Astrocyte of the cerebellum (primary cell): ENCODE results near the gene CCDC194.

ENCODE experiments used
- DNase-seq: peaks from one replicate; pipeline ENCODE4 v3.0.0-alpha.2; 2011; ENCODE audit warnings: low read depth
- H3K4me3 ChIP-seq: 2 replicates; pipeline ENCODE4 v1.5.1; 2011; ENCODE audit warnings: mild to moderate bottlenecking, low read depth, low read length, moderate library complexity
- CTCF ChIP-seq: IDR thresholded peaks from 2 replicates; pipeline ENCODE4 v1.5.1; 2012; ENCODE audit warnings: low read length, low read depth, moderate library complexity, mild to moderate bottlenecking; ENCODE audit errors: missing control alignments
- in situ Hi-C: cut with HindIII; loops from 2 replicates; pipeline ENCODE4 v1.10.0; 2017; ENCODE audit warnings: low sequenced_read_pairs

CCDC194 gene

GRCh38 chr19:17401628-17402027, 7.6 kb upstream of the CCDC194 start:
- no peak for DNase-seq
- no peak for TF ChIP-seq CTCF
- in situ Hi-C loops, result no loop called here
- H3K4me3 ChIP-seq, result no peak overlapping the region

DNA sequence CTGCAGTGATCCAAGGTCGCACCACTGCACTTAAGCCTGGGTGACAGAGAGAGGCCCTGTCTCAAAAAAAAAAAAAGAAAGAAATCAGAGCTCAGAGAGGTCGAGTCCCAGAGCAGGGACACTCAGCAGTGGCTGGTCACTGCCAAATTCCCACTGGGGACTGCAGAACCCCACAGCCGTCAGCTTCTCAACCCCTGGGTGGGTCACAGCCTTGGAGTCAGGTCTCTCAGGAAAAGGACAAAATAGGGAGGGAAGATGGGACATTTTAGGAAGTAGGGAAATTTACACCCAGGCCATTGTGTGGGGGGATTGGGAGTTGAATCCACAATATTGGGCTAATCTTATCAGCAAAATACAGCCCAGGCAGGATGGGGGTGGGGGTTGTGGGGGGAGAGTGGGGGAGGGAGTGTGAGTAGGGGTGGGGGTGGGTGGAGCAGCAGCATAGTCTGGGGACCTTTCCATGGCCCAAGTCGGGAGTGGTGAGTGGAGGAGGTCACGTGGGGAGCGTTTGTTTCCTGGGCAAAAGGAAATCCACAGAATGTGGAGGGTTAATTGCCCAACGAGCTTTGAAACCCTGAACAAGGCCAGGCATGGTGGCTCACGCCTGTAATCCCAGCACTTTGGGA, 5.0 kb upstream of the CCDC194 start:
- in situ Hi-C loops, result no loop called here
- no peak for DNase-seq
- TF ChIP-seq CTCF, result no peak
- no peak overlapping the region for H3K4me3 ChIP-seq

DNA sequence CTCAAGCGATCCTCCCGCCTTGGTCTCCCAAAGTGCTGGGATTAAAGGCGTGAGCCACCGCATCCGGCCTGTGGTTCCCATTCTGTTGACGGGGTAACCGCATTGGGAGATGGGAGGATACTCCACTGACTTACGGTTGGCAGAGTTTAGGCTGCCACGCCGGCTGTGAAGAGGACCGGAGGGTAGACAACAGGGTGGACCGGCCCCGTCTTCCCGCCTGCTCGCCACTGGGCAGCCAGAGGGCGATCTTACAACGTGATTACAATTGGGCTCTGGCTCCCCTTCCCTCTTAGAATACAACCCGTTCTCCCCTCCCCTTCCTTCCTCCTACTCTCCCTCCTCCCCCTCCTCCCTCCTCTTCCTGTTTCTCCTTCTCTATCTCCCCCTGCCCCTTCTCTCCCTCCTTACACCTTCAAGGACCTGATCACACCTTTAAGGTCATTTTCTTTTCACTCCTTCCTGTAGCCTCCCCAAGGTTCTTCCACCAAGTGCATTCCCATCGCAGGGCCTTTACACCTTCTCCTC, 957 bp upstream of the CCDC194 start:
- DNase-seq, result no peak
- peak; percentile 64 for TF ChIP-seq CTCF
- in situ Hi-C loops, result no loop called here
- H3K4me3 ChIP-seq, result no peak overlapping the region

GRCh38 chr19:17393002-17393401, 994 bp downstream of the CCDC194 start:
- DNase-seq, result no peak
- in situ Hi-C loops, result no loop called here
- no peak overlapping the region for H3K4me3 ChIP-seq
- no peak for TF ChIP-seq CTCF

- in situ Hi-C loops, result no loop called here
- TF ChIP-seq CTCF, result no peak
- no peak for DNase-seq
- H3K4me3 ChIP-seq, result peak overlapping the region; percentile 61
These were observed 2.4 kb downstream of the CCDC194 start for GRCh38 chr19:17391371-17392151.

- TF ChIP-seq CTCF, result peak; percentile 69
- H3K4me3 ChIP-seq, result peak overlapping the region; percentile 61
- peak; percentile 72 for DNase-seq
- in situ Hi-C loops, result no loop called here
These were observed 3.2 kb downstream of the CCDC194 start for GRCh38 chr19:17390665-17391370.
